ENCODE measurements around the gene STOX1. TPM values are rescaled to one million over a fixed set of nuclear protein-coding genes. Genes with fewer than 3 reads are reported as not detected.

Gene STOX1
- total RNA-seq, 1 experiment from 2014 or later: 5.9 TPM

- TF ChIP-seq RAD21 (IDR thresholded peaks at IDR 0.05; ENCODE audit: low read depth) (no peak), ZFX (IDR thresholded peaks at IDR 0.05) (no peak), SP1 (IDR thresholded peaks at IDR 0.05; ENCODE audit: low read depth) (no peak), TCF7L2 (IDR thresholded peaks at IDR 0.05; ENCODE audit: borderline replicate concordance, extremely low read depth, insufficient read depth, insufficient read length) (no peak), ZBTB33 (IDR thresholded peaks at IDR 0.05; ENCODE audit: extremely low read depth, insufficient replicate concordance, low read length) (no peak), FOSL1 (IDR thresholded peaks at IDR 0.05; ENCODE audit: low read depth) (no peak)
These were observed 52.9 kb downstream of the STOX1 start (continued) for GRCh38 chr10:68880181-68880580.

- BruUV-seq (replicated peaks): no TSS peak
- no peak overlapping the region for H3K27ac ChIP-seq (ENCODE audit: low read depth, low read length)
These were observed 67.7 kb downstream of the STOX1 start for GRCh38 chr10:68895041-68895440.

More at GRCh38 chr10:68895041-68895440, 67.7 kb downstream of the STOX1 start:
- ATAC-seq (no peak), DNase-seq (ENCODE audit: low read depth, low spot score) (no peak)
- Histone ChIP-seq H3K4me2 (ENCODE audit: low read length) (no peak overlapping the region), H3K79me2 (ENCODE audit: insufficient read depth, low read length) (no peaks in the 10 kb centered on the region), H3K9me3 (ENCODE audit: control insufficient read depth in 1 of 2, insufficient read depth in 1 of 2, low read depth in 1 of 2, low read length in 2 of 2) (no peaks in the 10 kb centered on the region), H3K36me3 (ENCODE audit: control insufficient read depth in 1 of 2, insufficient read depth in 2 of 2, low read length in 2 of 2) (no peaks in the 10 kb centered on the region), H3K4me3 (replicated peaks in 1 of 2; ENCODE audit: low read depth in 1 of 2, low read length in 2 of 2) (no peak overlapping the region), H3K9me2 (ENCODE audit: insufficient read depth) (no peaks in the 10 kb centered on the region), H3K4me1 (ENCODE audit: control insufficient read depth in 1 of 2, insufficient read depth in 2 of 2, low read length in 2 of 2) (no peaks in the 10 kb centered on the region), H3K27me3 (ENCODE audit: insufficient read depth, low read length) (no peaks in the 10 kb centered on the region), H4K20me1 (ENCODE audit: insufficient read depth) (no peaks in the 10 kb centered on the region), H2AFZ (ENCODE audit: low read depth, low read length, poor library complexity, severe bottlenecking) (no peak overlapping the region), H3K9ac (ENCODE audit: low read length) (no peak overlapping the region)
- ChIA-PET RAD21 (ENCODE audit: low non-redundant PET in 1 of 2, low total read pairs in 2 of 2, uncharacterized antibody in 2 of 2, unreplicated experiment in 2 of 2) (no interaction called here), POLR2A (no interaction called here), CTCF (no interaction called here)
- no peak for TF ChIP-seq ELF1 (IDR thresholded peaks at IDR 0.05; ENCODE audit: borderline replicate concordance, low read depth)
- no peak for TF ChIP-seq FOSL1 (IDR thresholded peaks at IDR 0.05; ENCODE audit: low read depth)
- no peak for TF ChIP-seq ZBTB33 (IDR thresholded peaks at IDR 0.05; ENCODE audit: extremely low read depth, insufficient replicate concordance, low read length)
- TF ChIP-seq ZNF274 (IDR thresholded peaks at IDR 0.05; ENCODE audit: low read depth, low read length): no peak
- intact Hi-C loops (cut with micrococcal nuclease): loop anchor here (10.0 kb wide), 1 partner anchor 530 kb away; no protein-coding TSS in a partner anchor

All from HCT116 (cell line).